Astrocyte (in vitro differentiated cells and primary cell): ENCODE measurements around the gene ALPL. TPM values are rescaled to one million over a fixed set of nuclear protein-coding genes. Genes with fewer than 3 reads are reported as not detected.

ENCODE experiments used
- DNase-seq: peaks from one replicate; pipeline ENCODE4 v3.0.0-alpha.2; 2010; ENCODE audit warnings: low read depth
- FAIRE-seq: peaks from 2 replicates; lab custom pipeline; 2011; peaks lifted over from hg19 to GRCh38; lab: Jason Lieb, UNC
- H2AFZ ChIP-seq: 2 replicates; pipeline ENCODE4 v1.6.0; 2012; ENCODE audit warnings: low read depth, low read length, inconsistent platforms
- H3K27ac ChIP-seq: 2 replicates; pipeline ENCODE4 v1.5.1; 2011; ENCODE audit warnings: low read depth, low read length, inconsistent platforms
- H3K27me3 ChIP-seq: 2 replicates; pipeline ENCODE4 v1.6.0; 2011; ENCODE audit warnings: low read length, inconsistent platforms; ENCODE audit not compliant: insufficient read depth
- H3K36me3 ChIP-seq: 2 replicates; pipeline ENCODE4 v1.5.1; 2011; ENCODE audit warnings: low read length, inconsistent platforms; ENCODE audit not compliant: insufficient read depth
- H3K4me1 ChIP-seq: 2 replicates; pipeline ENCODE4 v1.5.1; 2011; ENCODE audit warnings: low read length, inconsistent platforms; ENCODE audit not compliant: insufficient read depth
- H3K4me2 ChIP-seq: 2 replicates; pipeline ENCODE4 v1.6.0; 2012; ENCODE audit warnings: low read length, inconsistent platforms
- H3K4me3 ChIP-seq: 2 replicates; pipeline ENCODE4 v1.5.1; 2011; ENCODE audit warnings: low read depth, mild to moderate bottlenecking, low read length, inconsistent platforms; ENCODE audit not compliant: insufficient read depth
- H3K79me2 ChIP-seq: 2 replicates; pipeline ENCODE4 v1.6.0; 2012; ENCODE audit warnings: mild to moderate bottlenecking, low read length, inconsistent platforms; ENCODE audit not compliant: insufficient read depth
- H3K9ac ChIP-seq: 2 replicates; pipeline ENCODE4 v1.6.0; 2012; ENCODE audit warnings: mild to moderate bottlenecking, low read length, inconsistent platforms
- H3K9me3 ChIP-seq: 2 replicates; pipeline ENCODE4 v1.5.1; 2012; ENCODE audit warnings: low read depth, mild to moderate bottlenecking, low read length, inconsistent platforms; ENCODE audit not compliant: insufficient read depth
- H4K20me1 ChIP-seq: 2 replicates; pipeline ENCODE4 v1.6.0; 2012; ENCODE audit warnings: low read length, inconsistent platforms; ENCODE audit not compliant: insufficient read depth
- H3K27ac Mint-ChIP-seq: one replicate; pipeline ENCODE4 v1.8.0; 2021; ENCODE audit warnings: mild to moderate bottlenecking, mixed read lengths; ENCODE audit not compliant: unreplicated experiment
- H3K27me3 Mint-ChIP-seq: one replicate; pipeline ENCODE4 v1.8.0; 2021; ENCODE audit warnings: low read depth, mixed read lengths; ENCODE audit not compliant: unreplicated experiment
- H3K36me3 Mint-ChIP-seq: one replicate; pipeline ENCODE4 v1.8.0; 2021; ENCODE audit warnings: low read depth, mixed read lengths; ENCODE audit not compliant: unreplicated experiment
- H3K4me1 Mint-ChIP-seq: one replicate; pipeline ENCODE4 v1.8.0; 2021; ENCODE audit warnings: low read depth, mixed read lengths; ENCODE audit not compliant: unreplicated experiment
- H3K4me3 Mint-ChIP-seq: one replicate; pipeline ENCODE4 v1.8.0; 2021; ENCODE audit warnings: mild to moderate bottlenecking, moderate library complexity, mixed read lengths; ENCODE audit not compliant: unreplicated experiment
- H3K9me3 Mint-ChIP-seq: one replicate; pipeline ENCODE4 v1.8.0; 2021; ENCODE audit warnings: mild to moderate bottlenecking, mixed read lengths; ENCODE audit not compliant: unreplicated experiment
- EZH2 ChIP-seq: IDR thresholded peaks from 2 replicates; pipeline ENCODE4 v1.6.1; 2012; ENCODE audit warnings: mild to moderate bottlenecking, low read length, inconsistent platforms; ENCODE audit not compliant: insufficient read depth
- total RNA-seq: library from RNA; stranded (reverse); gene quantifications from 2 replicates; pipeline ENCODE4 v1.2.1, GENCODE V29; 2021
- TF ChIP-seq, protein P1 (sequence below): IDR thresholded peaks from 2 replicates; pipeline ENCODE4 v1.5.1; 2011; ENCODE audit warnings: low read depth, mild to moderate bottlenecking, inconsistent platforms, low read length, moderate library complexity; ENCODE audit not compliant: insufficient read depth

Gene ALPL
- total RNA-seq, 1 donor from 2014 or later, result 24.3 TPM

DNA sequence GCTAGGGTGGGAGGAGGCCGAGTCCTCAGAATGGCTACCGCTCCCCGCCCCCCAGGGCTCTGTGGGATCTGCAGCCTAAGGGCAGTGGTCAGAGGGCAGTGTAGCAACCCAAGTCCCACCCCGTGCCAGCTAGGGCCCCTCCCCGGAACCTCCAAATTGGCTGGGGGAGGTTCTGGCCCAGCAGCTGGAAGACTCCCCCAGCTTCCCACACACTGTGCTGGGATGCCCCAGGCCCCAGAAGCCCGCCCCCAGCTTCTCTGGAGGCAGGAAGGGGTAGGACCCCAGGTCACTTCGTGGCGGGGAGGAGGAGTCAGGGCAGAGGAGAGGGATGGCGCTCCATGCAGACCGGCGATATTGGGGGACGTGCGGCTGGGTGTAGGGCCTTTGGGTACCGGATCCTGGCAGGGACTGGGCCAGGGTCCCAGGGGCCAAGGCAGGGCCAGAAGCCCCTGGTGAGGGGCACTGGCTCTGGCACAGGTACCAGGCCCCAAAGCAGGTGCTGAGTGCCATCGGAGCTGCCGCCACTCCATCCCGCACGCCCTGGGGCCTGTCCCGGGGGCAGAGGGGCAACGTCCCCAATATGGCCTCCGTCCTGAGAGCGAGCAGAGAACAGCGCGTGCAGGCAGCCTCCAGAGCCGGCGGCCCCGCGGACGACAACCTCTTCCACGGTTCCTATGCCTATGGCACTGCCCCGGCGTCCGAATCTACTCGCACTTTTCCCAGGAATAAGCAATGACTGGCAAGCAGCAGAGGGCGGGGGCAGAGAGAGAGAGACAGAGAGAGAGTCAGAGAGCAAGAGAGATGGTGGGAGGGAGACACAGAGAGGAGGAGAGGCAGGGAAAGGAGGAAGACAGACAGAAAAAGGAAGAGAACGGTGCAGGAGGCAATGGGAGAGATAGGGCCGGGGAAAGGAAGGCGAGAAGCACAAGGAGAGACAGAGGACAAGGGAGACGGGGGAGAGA is 94.2 kb downstream of the ALPL start:
- Mint-ChIP-seq H3K36me3 (peaks cover 3% of the 10 kb centered on the region), H3K4me1 (peaks cover 5% of the 10 kb centered on the region), H3K4me3 (no peak overlapping the region), H3K27ac (no peak overlapping the region), H3K27me3 (peaks cover 33% of the 10 kb centered on the region), H3K9me3 (no peaks in the 10 kb centered on the region)
- H3K4me1 ChIP-seq, result no peaks in the 10 kb centered on the region
- H4K20me1 ChIP-seq, result no peaks in the 10 kb centered on the region
- peaks cover 3% of the 10 kb centered on the region for H3K27me3 ChIP-seq
- H3K36me3 ChIP-seq, result no peaks in the 10 kb centered on the region
- H2AFZ ChIP-seq, result no peak overlapping the region
- FAIRE-seq (no peak), DNase-seq (no peak)
- H3K4me3 ChIP-seq, result no peak overlapping the region
- TF ChIP-seq, protein P1, sequence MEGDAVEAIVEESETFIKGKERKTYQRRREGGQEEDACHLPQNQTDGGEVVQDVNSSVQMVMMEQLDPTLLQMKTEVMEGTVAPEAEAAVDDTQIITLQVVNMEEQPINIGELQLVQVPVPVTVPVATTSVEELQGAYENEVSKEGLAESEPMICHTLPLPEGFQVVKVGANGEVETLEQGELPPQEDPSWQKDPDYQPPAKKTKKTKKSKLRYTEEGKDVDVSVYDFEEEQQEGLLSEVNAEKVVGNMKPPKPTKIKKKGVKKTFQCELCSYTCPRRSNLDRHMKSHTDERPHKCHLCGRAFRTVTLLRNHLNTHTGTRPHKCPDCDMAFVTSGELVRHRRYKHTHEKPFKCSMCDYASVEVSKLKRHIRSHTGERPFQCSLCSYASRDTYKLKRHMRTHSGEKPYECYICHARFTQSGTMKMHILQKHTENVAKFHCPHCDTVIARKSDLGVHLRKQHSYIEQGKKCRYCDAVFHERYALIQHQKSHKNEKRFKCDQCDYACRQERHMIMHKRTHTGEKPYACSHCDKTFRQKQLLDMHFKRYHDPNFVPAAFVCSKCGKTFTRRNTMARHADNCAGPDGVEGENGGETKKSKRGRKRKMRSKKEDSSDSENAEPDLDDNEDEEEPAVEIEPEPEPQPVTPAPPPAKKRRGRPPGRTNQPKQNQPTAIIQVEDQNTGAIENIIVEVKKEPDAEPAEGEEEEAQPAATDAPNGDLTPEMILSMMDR, result no peak
- TF ChIP-seq EZH2, result no peak
- no peaks in the 10 kb centered on the region for H3K79me2 ChIP-seq
- H3K9me3 ChIP-seq, result no peaks in the 10 kb centered on the region
- H3K27ac ChIP-seq, result no peak overlapping the region
- H3K4me2 ChIP-seq, result no peak overlapping the region
- H3K9ac ChIP-seq, result no peak overlapping the region

- no peaks in the 10 kb centered on the region for H3K9me3 Mint-ChIP-seq
- H3K27ac Mint-ChIP-seq, result no peak overlapping the region
Measured at GRCh38 chr1:21604208-21604957, 95.2 kb downstream of the ALPL start.

More at GRCh38 chr1:21604208-21604957, 95.2 kb downstream of the ALPL start:
- no peaks in the 10 kb centered on the region for H3K36me3 ChIP-seq
- peaks cover 3% of the 10 kb centered on the region for H3K36me3 Mint-ChIP-seq
- no peak overlapping the region for H3K4me2 ChIP-seq
- H3K4me1 Mint-ChIP-seq, result peaks cover 5% of the 10 kb centered on the region
- no peak for FAIRE-seq
- no peaks in the 10 kb centered on the region for H3K79me2 ChIP-seq
- no peaks in the 10 kb centered on the region for H3K9me3 ChIP-seq
- no peaks in the 10 kb centered on the region for H3K27me3 ChIP-seq
- H3K4me3 Mint-ChIP-seq, result no peak overlapping the region
- no peaks in the 10 kb centered on the region for H4K20me1 ChIP-seq
- no peak overlapping the region for H3K4me3 ChIP-seq
- DNase-seq, result no peak
- TF ChIP-seq, protein P1, result no peak
- TF ChIP-seq EZH2, result no peak
- H3K27ac ChIP-seq, result no peak overlapping the region
- H3K27me3 Mint-ChIP-seq, result peaks cover 26% of the 10 kb centered on the region
- H3K4me1 ChIP-seq, result no peaks in the 10 kb centered on the region
- H2AFZ ChIP-seq, result no peak overlapping the region
- no peak overlapping the region for H3K9ac ChIP-seq
